Pons (tissue), 1 donor: ENCODE measurements around the gene RSF1.

Experiments used
- DNase-seq: peaks from one replicate; pipeline ENCODE4 v3.0.0-alpha.2; 2016; ENCODE audit warnings: low spot score

Gene RSF1

DNA sequence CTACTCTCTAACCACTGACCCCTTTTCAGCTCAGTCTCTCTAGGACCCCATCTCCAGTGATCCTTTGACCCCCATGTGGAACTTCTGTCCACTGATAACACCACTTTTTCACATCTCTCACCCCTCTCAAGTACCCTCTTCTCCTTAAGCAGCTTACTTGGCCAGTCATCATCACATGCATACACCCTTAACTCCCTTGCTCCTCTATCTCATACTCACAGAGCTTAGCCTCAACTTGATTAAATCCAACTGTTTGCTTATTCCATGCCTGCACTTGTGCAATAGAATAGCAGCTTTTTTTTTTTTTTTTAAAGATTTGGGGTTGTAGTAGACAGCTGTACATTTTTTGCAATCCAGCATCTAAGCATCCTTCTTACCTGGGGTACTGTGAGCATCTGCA, 208.6 kb downstream of the RSF1 start:
- no peak for DNase-seq
